Stimulated activated CD4-positive, alpha-beta T cell treated with anti-CD3 and anti-CD28 coated beads, Interleukin-1b, Interleukin-23, amount 100 ng/mL, for 24 hours (primary cell): Measurements from ENCODE around the gene TAPT1.

Experiments
- DNase-seq, 4 experiments: peaks; one replicate each; pipeline ENCODE4 v3.0.0-alpha.2; 2020; ENCODE audit warnings: low read depth in 4 of 4, low spot score in 1 of 4

TAPT1 gene

GRCh38 chr4:16140231-16140878 is 85.9 kb downstream of the TAPT1 start:
- no peak for DNase-seq

- DNase-seq, result no peak
These were observed 87.0 kb downstream of the TAPT1 start for GRCh38 chr4:16139066-16139945.

- no peak for DNase-seq
These were observed 89.4 kb downstream of the TAPT1 start for GRCh38 chr4:16136827-16137226.

- no peak for DNase-seq
These were observed 90.0 kb downstream of the TAPT1 start for GRCh38 chr4:16136311-16136710.

- DNase-seq, result no peak
These were observed 92.9 kb downstream of the TAPT1 start for GRCh38 chr4:16133406-16133805.

GRCh38 chr4:16131293-16131692 is 95.0 kb downstream of the TAPT1 start:
- no peak for DNase-seq

- DNase-seq, result no peak
These were observed 96.9 kb downstream of the TAPT1 start for GRCh38 chr4:16129336-16129735.

GRCh38 chr4:16126714-16127113 is 99.6 kb downstream of the TAPT1 start:
- DNase-seq, result no peak

GRCh38 chr4:16125571-16126445 is 100.5 kb downstream of the TAPT1 start:
- DNase-seq, result no peak

GRCh38 chr4:16124232-16124631 is 102.0 kb downstream of the TAPT1 start:
- no peak for DNase-seq

- DNase-seq, result no peak
These were observed 102.8 kb downstream of the TAPT1 start for GRCh38 chr4:16123356-16124084.

- DNase-seq, result peak in 2 of 4 experiments; percentile 8 to 25
These were observed 103.5 kb downstream of the TAPT1 start for GRCh38 chr4:16122784-16123183.

GRCh38 chr4:16122308-16122711 is 104.0 kb downstream of the TAPT1 start:
- DNase-seq, result no peak

GRCh38 chr4:16120720-16121119 is 105.6 kb downstream of the TAPT1 start:
- DNase-seq, result no peak

GRCh38 chr4:16119981-16120380 is 106.3 kb downstream of the TAPT1 start:
- no peak for DNase-seq

GRCh38 chr4:16118090-16118489 is 108.2 kb downstream of the TAPT1 start:
- DNase-seq, result no peak

- no peak for DNase-seq
These were observed 109.1 kb downstream of the TAPT1 start for GRCh38 chr4:16117164-16117563.

- no peak for DNase-seq
These were observed 109.7 kb downstream of the TAPT1 start for GRCh38 chr4:16116493-16116990.

GRCh38 chr4:16116019-16116418 is 110.3 kb downstream of the TAPT1 start:
- no peak for DNase-seq

GRCh38 chr4:16114546-16114945 is 111.7 kb downstream of the TAPT1 start:
- no peak for DNase-seq

GRCh38 chr4:16113741-16114140 is 112.5 kb downstream of the TAPT1 start:
- no peak for DNase-seq
